GM12874 (cell line): ENCODE measurements around the gene PRXL2A.

Experiments used
- CTCF ChIP-seq: IDR thresholded peaks from 2 replicates; pipeline ENCODE4 v1.5.1; 2011; ENCODE audit warnings: low read depth, mild to moderate bottlenecking, control low read depth, low read length, moderate library complexity; ENCODE audit not compliant: insufficient read depth

The PRXL2A gene

GRCh38 chr10:80408242-80409101 is at the start of gene PRXL2A:
Gene PRXL2A (plus strand): TSS chr10:80408551. CDS start chr10:80420468, 11,917 bp downstream.
- TF ChIP-seq CTCF: no peak

- no peak for TF ChIP-seq CTCF
Observed at GRCh38 chr10:80359644-80360043, 48.7 kb upstream of the PRXL2A start.

- TF ChIP-seq CTCF: no peak
Observed at GRCh38 chr10:80365510-80365909, 42.8 kb upstream of the PRXL2A start.

- no peak for TF ChIP-seq CTCF
Observed at GRCh38 chr10:80371467-80371866, 36.9 kb upstream of the PRXL2A start.

- no peak for TF ChIP-seq CTCF
Observed at GRCh38 chr10:80372675-80373074, 35.7 kb upstream of the PRXL2A start.

- no peak for TF ChIP-seq CTCF
Observed at GRCh38 chr10:80373502-80373901, 34.8 kb upstream of the PRXL2A start.

- TF ChIP-seq CTCF: no peak
Observed at GRCh38 chr10:80379701-80380100, 28.6 kb upstream of the PRXL2A start.
